Measurements from ENCODE around the gene PET100. TPM values are rescaled to one million over a fixed set of nuclear protein-coding genes. Genes with fewer than 3 reads are reported as not detected.

PET100 gene
- total and polyA plus RNA-seq, 10 of the 15 experiments (the other 5 are each of a cell fraction or from before 2014, with no cell fraction given), result 47.0 to 462 (median 126) TPM

DNA sequence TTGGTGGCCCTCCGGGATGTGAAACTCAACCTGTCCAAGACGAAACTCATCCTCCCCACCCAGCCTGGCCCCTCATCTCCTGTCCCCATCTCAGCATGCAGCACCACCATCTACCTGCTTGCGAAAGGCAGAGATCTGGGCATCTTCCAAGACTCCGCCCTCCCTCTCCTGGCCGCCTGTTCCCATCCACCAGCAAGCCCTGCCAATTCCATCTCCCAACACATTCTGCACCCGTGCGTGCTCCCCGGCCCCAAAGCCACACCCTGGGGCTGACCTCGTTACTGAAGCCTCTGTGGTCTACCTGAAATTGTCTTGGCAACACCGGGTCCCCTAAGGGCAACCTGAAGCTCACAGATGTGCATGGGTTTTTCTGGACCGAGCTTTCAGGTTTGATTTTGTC lies 47.1 kb upstream of the PET100 start (continued):
- TF ChIP-seq, protein P1, sequence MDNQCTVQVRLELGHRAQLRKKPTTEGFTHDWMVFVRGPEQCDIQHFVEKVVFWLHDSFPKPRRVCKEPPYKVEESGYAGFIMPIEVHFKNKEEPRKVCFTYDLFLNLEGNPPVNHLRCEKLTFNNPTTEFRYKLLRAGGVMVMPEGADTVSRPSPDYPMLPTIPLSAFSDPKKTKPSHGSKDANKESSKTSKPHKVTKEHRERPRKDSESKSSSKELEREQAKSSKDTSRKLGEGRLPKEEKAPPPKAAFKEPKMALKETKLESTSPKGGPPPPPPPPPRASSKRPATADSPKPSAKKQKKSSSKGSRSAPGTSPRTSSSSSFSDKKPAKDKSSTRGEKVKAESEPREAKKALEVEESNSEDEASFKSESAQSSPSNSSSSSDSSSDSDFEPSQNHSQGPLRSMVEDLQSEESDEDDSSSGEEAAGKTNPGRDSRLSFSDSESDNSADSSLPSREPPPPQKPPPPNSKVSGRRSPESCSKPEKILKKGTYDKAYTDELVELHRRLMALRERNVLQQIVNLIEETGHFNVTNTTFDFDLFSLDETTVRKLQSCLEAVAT (IDR thresholded peaks at IDR 0.05), result no peak
- TF ChIP-seq SMC3 (IDR thresholded peaks at IDR 0.05; ENCODE audit: borderline replicate concordance, low read length), result no peak

DNA sequence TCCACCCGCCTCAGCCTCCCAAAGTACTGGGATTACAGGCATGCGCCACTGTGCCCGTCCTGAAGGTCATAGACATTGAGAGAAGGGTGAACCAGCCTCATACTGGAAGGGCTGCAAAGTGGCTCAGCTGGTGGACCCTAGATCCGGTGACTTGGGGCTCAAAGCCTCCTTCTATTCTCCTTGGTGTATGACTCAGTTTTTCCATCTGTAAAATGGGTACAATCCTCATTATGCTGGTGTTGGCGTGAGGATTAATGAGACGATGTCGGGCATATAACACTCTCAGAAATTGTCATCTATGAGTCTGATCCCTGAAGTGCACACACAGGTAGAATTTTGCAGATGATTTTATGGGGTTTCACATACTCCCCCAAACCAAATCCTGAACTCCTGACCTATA lies 39.8 kb upstream of the PET100 start:
- ChIA-PET CTCF (no interaction called here), RAD21 (ENCODE audit: unreplicated experiment) (no interaction called here), SMC1A (ENCODE audit: uncharacterized antibody, unreplicated experiment) (interaction anchor here (1.2 kb wide), 1 partner anchor 14 kb away, joined by 3 read pairs; no protein-coding TSS in a partner anchor), POLR2A (interaction anchor here (0.6 kb wide), 1 partner anchor 754 kb away, joined by 3 read pairs; no protein-coding TSS in a partner anchor)
- H3K27me3 ChIP-seq (replicated peaks in 1 of 2; ENCODE audit: control insufficient read depth in 2 of 2, insufficient read depth in 2 of 2, low read length in 1 of 2), result no peaks in the 10 kb centered on the region
- no peak for ATAC-seq
- FAIRE-seq, result no peak
- no peaks in the 10 kb centered on the region for H3K4me1 ChIP-seq (ENCODE audit: control insufficient read depth, insufficient read depth, low read length)
- intact Hi-C loops (cut with micrococcal nuclease; ENCODE audit: unreplicated experiment), result no loop called here
- no peak overlapping the region for H3K4me3 ChIP-seq
- no peaks in the 10 kb centered on the region for H4K20me1 ChIP-seq (ENCODE audit: control insufficient read depth, insufficient read depth)
- in situ Hi-C loops (cut with MboI), result no loop called here
- no TSS peak for BruUV-seq (replicated peaks)
- no peaks in the 10 kb centered on the region for H3K36me3 ChIP-seq (ENCODE audit: control insufficient read depth in 2 of 2, insufficient read depth in 2 of 2, low read length in 1 of 2)
- H3K9ac ChIP-seq (ENCODE audit: control insufficient read depth, insufficient read depth, low read length), result no peak overlapping the region
- no peak overlapping the region for H3K27ac ChIP-seq (ENCODE audit: control insufficient read depth, insufficient read depth)
- H2AFZ ChIP-seq (ENCODE audit: control insufficient read depth, low read depth, low read length), result no peak overlapping the region
- no peak overlapping the region for H3K4me2 ChIP-seq (ENCODE audit: control insufficient read depth, insufficient read depth)
- 76% methylated on average over 7 of the region's 7 CpGs for WGBS (ENCODE audit: insufficient coverage, insufficient replicate concordance, low lambda C conversion rate, missing lambda C conversion rate)
- no peak for DNase-seq (ENCODE audit: low read depth, low spot score)
- no peaks in the 10 kb centered on the region for H3K9me3 ChIP-seq (replicated peaks; ENCODE audit: control insufficient read depth, insufficient read depth, low read length)
- H3K79me2 ChIP-seq (ENCODE audit: control insufficient read depth, insufficient read depth, low read length), result no peaks in the 10 kb centered on the region
- TF ChIP-seq MEF2B (IDR thresholded peaks at IDR 0.05; ENCODE audit: partially characterized antibody, poor library complexity, severe bottlenecking) (no peak), RELA (IDR thresholded peaks at IDR 0.05; ENCODE audit: borderline replicate concordance, partially characterized antibody) (no peak), NFXL1 (IDR thresholded peaks at IDR 0.05; ENCODE audit: borderline replicate concordance) (no peak), ZNF622 (IDR thresholded peaks at IDR 0.05) (no peak), ZBED1 (IDR thresholded peaks at IDR 0.05; ENCODE audit: borderline replicate concordance) (no peak), MEF2A (IDR thresholded peaks at IDR 0.05; ENCODE audit: insufficient read depth, low read depth, low read length) (no peak), KDM1A (IDR thresholded peaks at IDR 0.05; ENCODE audit: borderline replicate concordance) (no peak), ZBTB11 (CRISPR knock-in tag; IDR thresholded peaks at IDR 0.05) (no peak), ATF3 (IDR thresholded peaks at IDR 0.05; ENCODE audit: borderline replicate concordance, extremely low read depth, low read depth, low read length) (no peak), SMAD1 (IDR thresholded peaks at IDR 0.05; ENCODE audit: low read depth, partially characterized antibody) (no peak), JUND (IDR thresholded peaks at IDR 0.05; ENCODE audit: low read depth, low read length) (no peak), EGR1 (IDR thresholded peaks at IDR 0.05; ENCODE audit: borderline replicate concordance in 1 of 2, low read depth in 2 of 2, low read length in 2 of 2) (no peak)
- TF ChIP-seq, protein P2, sequence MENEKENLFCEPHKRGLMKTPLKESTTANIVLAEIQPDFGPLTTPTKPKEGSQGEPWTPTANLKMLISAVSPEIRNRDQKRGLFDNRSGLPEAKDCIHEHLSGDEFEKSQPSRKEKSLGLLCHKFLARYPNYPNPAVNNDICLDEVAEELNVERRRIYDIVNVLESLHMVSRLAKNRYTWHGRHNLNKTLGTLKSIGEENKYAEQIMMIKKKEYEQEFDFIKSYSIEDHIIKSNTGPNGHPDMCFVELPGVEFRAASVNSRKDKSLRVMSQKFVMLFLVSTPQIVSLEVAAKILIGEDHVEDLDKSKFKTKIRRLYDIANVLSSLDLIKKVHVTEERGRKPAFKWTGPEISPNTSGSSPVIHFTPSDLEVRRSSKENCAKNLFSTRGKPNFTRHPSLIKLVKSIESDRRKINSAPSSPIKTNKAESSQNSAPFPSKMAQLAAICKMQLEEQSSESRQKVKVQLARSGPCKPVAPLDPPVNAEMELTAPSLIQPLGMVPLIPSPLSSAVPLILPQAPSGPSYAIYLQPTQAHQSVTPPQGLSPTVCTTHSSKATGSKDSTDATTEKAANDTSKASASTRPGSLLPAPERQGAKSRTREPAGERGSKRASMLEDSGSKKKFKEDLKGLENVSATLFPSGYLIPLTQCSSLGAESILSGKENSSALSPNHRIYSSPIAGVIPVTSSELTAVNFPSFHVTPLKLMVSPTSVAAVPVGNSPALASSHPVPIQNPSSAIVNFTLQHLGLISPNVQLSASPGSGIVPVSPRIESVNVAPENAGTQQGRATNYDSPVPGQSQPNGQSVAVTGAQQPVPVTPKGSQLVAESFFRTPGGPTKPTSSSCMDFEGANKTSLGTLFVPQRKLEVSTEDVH (IDR thresholded peaks at IDR 0.05; ENCODE audit: low read depth, partially characterized antibody), result no peak

All from GM12878 (cell line).